ENCODE data around the gene VSNL1. TPM values are rescaled to one million over a fixed set of nuclear protein-coding genes. Genes with fewer than 3 reads are reported as not detected.

The VSNL1 gene
- total RNA-seq = 0.06 and 0.13 TPM in 2 replicates

GRCh38 chr2:17540093-17540812 lies at the start of gene VSNL1:
Gene VSNL1, plus strand, starts transcription at chr2:17540696. Its CDS starts 51,379 bp downstream, at chr2:17592075.

DNA sequence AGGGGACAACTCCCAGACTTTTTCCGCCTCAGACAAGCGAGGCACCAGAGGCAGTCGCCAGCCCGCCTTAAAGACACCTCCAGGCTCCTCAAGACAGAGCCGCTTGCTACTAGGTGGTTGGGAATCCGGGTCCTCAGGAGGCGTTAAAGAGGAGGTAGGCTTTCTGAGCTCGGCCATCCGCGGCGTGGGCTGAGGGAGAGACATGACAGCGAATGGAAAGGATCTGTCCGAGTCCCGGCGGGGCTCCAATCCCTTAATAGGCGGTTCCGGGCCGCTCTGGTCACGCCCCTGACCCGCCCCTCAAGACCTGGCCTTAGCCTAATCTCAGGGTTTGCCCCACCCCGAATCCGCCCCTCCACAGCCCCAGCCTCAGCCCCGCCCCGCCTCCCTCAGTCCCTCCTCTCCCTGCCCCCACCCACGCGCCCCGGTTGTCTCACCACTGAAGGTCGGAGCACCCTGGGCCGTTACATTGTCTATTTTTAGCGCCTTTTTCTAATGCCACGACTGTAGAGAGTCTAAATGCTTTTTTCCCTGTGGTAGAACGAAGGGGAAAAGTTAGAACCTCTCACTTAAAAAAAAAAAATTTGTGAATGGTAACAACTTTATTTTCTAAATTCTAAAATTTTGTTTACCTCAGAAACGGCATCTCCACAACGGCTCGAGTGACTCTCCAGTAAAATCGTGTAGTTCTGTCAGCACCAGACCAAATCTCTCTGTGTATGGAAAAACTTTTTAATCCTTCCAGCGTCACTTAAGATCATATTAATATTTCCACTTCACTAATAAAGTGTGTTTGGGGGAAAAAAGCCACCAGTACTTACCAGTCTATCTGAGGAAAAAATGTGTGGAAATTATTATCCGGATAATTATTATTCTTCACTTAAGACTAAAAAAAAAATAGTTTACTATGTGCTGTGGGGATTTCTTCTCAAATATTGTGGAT lies 22.0 kb upstream of the VSNL1 start, which contains the start of gene RAD51AP2:
Gene RAD51AP2, minus strand, starts transcription at position 229 of the 943 bp plus-strand sequence. Its CDS starts 25 bp downstream, at position 204.

Other genes with a start within 250 kb of the VSNL1 start
- gene RAD51AP2, start 22.3 kb upstream of the VSNL1 start, total RNA-seq = not detected in 2 replicates
- 17.6 and 18.9 TPM in 2 replicates for gene SMC6, start 213.1 kb downstream of the VSNL1 start, total RNA-seq
- 9.2 and 10.1 TPM in 2 replicates for gene GEN1, start 213.4 kb downstream of the VSNL1 start, total RNA-seq

All from aortic smooth muscle cell (primary cell).